ENCODE measurements around the gene MPO.

The MPO gene

DNA sequence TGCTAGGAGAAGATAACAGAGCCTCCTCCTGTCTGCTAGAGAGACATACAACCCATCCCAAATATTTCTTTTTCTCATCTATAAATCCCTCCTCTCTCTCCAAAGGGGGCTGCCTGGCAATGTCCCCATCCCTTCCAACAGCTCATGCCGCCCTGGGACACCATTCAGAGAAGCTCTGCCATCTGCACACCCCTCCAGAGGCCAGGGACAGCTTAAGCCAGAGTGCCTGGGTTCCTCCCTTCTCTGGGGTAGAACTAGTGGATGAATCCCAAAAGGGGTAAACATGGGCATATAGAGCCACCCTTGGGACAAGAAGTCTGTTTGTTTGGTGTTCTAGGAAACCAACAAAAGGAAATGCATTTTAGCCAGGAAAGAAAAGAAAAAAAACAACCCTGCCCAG is 44.9 kb downstream of the MPO start:
- Histone ChIP-seq H3K79me2 (no peaks in the 10 kb centered on the region), H2AFZ (no peak overlapping the region), H3K27ac (no peak overlapping the region), H3K4me1 (no peaks in the 10 kb centered on the region), H3K4me3 (ENCODE audit: low read depth, low read length) (no peak overlapping the region), H3K9ac (no peak overlapping the region), H3K9me3 (ENCODE audit: control insufficient read depth, low read length) (no peaks in the 10 kb centered on the region), H3K36me3 (ENCODE audit: control insufficient read depth, insufficient read depth, low read length) (no peaks in the 10 kb centered on the region), H3K4me2 (ENCODE audit: low read length) (no peak overlapping the region), H3K27me3 (ENCODE audit: control insufficient read depth, insufficient read depth, low read length) (no peaks in the 10 kb centered on the region)
- TF ChIP-seq, protein P1, sequence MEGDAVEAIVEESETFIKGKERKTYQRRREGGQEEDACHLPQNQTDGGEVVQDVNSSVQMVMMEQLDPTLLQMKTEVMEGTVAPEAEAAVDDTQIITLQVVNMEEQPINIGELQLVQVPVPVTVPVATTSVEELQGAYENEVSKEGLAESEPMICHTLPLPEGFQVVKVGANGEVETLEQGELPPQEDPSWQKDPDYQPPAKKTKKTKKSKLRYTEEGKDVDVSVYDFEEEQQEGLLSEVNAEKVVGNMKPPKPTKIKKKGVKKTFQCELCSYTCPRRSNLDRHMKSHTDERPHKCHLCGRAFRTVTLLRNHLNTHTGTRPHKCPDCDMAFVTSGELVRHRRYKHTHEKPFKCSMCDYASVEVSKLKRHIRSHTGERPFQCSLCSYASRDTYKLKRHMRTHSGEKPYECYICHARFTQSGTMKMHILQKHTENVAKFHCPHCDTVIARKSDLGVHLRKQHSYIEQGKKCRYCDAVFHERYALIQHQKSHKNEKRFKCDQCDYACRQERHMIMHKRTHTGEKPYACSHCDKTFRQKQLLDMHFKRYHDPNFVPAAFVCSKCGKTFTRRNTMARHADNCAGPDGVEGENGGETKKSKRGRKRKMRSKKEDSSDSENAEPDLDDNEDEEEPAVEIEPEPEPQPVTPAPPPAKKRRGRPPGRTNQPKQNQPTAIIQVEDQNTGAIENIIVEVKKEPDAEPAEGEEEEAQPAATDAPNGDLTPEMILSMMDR (IDR thresholded peaks at IDR 0.05): no peak

DNA sequence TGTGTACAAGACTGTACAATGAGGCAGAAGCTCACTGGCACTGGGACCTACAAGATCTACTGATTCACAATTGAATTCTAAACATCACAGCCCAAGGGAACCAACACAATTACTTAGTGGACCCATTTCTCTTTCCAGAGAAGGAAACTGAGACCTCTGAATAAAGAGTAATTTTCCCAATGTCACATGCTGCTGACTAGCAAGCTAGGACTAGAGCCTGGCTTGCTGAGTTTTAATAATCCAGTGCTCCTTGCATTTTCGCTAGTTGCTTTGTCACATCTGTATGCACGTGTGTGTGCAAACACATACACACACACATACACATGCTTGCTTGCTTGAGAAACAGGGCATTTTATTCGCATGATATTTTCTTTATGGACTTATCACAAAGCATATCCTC is 46.2 kb downstream of the MPO start:
- H3K27ac ChIP-seq: no peak overlapping the region
- no peak overlapping the region for H2AFZ ChIP-seq
- no peaks in the 10 kb centered on the region for H3K79me2 ChIP-seq
- TF ChIP-seq, protein P1 (IDR thresholded peaks at IDR 0.05): no peak
- H3K4me1 ChIP-seq: no peaks in the 10 kb centered on the region
- no peaks in the 10 kb centered on the region for H3K27me3 ChIP-seq (ENCODE audit: control insufficient read depth, insufficient read depth, low read length)
- no peak overlapping the region for H3K4me3 ChIP-seq (ENCODE audit: low read depth, low read length)
- H3K36me3 ChIP-seq (ENCODE audit: control insufficient read depth, insufficient read depth, low read length): no peaks in the 10 kb centered on the region
- H3K9ac ChIP-seq: no peak overlapping the region
- no peak overlapping the region for H3K4me2 ChIP-seq (ENCODE audit: low read length)
- no peaks in the 10 kb centered on the region for H3K9me3 ChIP-seq (ENCODE audit: control insufficient read depth, low read length)

DNA sequence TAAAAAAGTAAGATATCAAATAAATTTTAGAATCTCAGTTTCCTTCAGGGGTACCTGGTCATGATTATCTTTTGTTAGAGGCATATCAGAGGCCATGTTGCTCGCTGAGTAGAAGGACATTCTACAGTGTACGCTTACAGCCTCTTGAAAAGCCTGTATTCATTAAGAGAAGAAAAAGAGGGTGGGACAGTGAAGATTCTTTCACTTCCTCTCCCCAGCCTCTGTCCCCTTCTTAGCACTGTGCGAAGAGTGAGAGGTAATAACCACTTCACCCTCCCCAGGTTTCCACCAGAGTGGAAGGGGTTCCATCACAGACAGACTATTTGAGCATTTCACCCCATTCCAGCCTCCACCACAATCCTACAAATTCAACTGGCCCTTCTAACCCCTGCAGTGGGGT is 47.2 kb downstream of the MPO start:
- no peaks in the 10 kb centered on the region for H3K36me3 ChIP-seq (ENCODE audit: control insufficient read depth, insufficient read depth, low read length)
- H3K9me3 ChIP-seq (ENCODE audit: control insufficient read depth, low read length): no peaks in the 10 kb centered on the region
- H3K9ac ChIP-seq: no peak overlapping the region
- no peak overlapping the region for H3K4me2 ChIP-seq (ENCODE audit: low read length)
- H3K4me3 ChIP-seq (ENCODE audit: low read depth, low read length): no peak overlapping the region
- no peaks in the 10 kb centered on the region for H3K4me1 ChIP-seq
- TF ChIP-seq, protein P1 (IDR thresholded peaks at IDR 0.05): no peak
- H3K79me2 ChIP-seq: no peaks in the 10 kb centered on the region
- no peaks in the 10 kb centered on the region for H3K27me3 ChIP-seq (ENCODE audit: control insufficient read depth, insufficient read depth, low read length)
- no peak overlapping the region for H2AFZ ChIP-seq
- no peak overlapping the region for H3K27ac ChIP-seq

GRCh38 chr17:58232707-58233156 is 48.0 kb downstream of the MPO start:
- no peak overlapping the region for H3K27ac ChIP-seq
- no peak overlapping the region for H2AFZ ChIP-seq
- no peak overlapping the region for H3K9ac ChIP-seq
- H3K4me3 ChIP-seq (ENCODE audit: low read depth, low read length): no peak overlapping the region
- no peaks in the 10 kb centered on the region for H3K9me3 ChIP-seq (ENCODE audit: control insufficient read depth, low read length)
- no peaks in the 10 kb centered on the region for H3K4me1 ChIP-seq
- H3K36me3 ChIP-seq (ENCODE audit: control insufficient read depth, insufficient read depth, low read length): no peaks in the 10 kb centered on the region
- TF ChIP-seq, protein P1 (IDR thresholded peaks at IDR 0.05): no peak
- no peaks in the 10 kb centered on the region for H3K79me2 ChIP-seq
- no peak overlapping the region for H3K4me2 ChIP-seq (ENCODE audit: low read length)
- no peaks in the 10 kb centered on the region for H3K27me3 ChIP-seq (ENCODE audit: control insufficient read depth, insufficient read depth, low read length)

DNA sequence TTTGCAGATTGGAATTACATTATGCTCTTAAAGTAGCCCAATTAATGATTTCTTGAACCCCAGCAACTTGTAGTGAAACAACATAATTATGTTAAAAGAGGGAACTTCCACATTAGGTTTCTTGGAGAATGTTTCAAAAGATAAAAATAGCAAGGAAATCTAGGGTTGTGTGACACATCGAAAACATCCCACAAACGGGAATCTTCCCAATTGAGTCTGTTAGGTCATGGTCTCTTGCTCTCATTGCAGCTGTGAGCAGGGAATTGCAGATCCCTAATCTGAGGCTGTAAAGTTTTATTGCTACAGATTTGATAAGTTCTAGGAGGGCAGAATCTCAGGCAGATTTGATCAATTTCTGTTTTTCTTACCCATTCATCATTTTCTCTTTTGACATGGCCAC is 49.1 kb downstream of the MPO start:
- Histone ChIP-seq H3K27ac (no peak overlapping the region), H3K4me2 (ENCODE audit: low read length) (no peak overlapping the region), H3K79me2 (no peaks in the 10 kb centered on the region), H3K36me3 (ENCODE audit: control insufficient read depth, insufficient read depth, low read length) (no peaks in the 10 kb centered on the region), H3K4me3 (ENCODE audit: low read depth, low read length) (no peak overlapping the region), H3K9ac (no peak overlapping the region), H3K4me1 (no peaks in the 10 kb centered on the region), H3K9me3 (ENCODE audit: control insufficient read depth, low read length) (no peaks in the 10 kb centered on the region), H3K27me3 (ENCODE audit: control insufficient read depth, insufficient read depth, low read length) (no peaks in the 10 kb centered on the region), H2AFZ (no peak overlapping the region)
- TF ChIP-seq, protein P1 (IDR thresholded peaks at IDR 0.05): no peak
